NCI-H128 (cell line): Measurements from ENCODE around the gene C16orf74.

Experiments
- DNase-seq: peaks from one replicate; lab custom pipeline; 2025; ENCODE audit not compliant: unreplicated experiment; lab: John Stamatoyannopoulos, UW

C16orf74 gene

DNA sequence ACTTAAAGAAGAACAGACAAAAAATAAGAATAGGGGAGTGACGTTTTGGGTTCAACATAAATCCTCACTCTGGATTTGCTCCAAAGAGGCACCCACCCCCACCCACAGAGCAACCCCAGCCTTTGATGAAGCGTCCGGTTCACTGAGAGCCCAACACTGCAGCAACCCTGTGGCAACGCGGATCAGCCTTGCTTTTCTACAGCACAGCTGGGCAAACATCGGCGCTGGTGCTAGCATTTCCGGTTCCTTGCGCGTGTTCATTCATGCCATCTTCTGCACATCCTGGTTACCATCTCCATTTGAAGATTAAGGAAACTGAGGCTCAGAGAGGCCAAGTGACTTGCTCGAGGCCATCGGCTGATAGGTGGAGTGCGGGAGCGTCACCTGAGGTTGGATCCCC is 53.5 kb downstream of the C16orf74 start:
- DNase-seq: no peak

DNA sequence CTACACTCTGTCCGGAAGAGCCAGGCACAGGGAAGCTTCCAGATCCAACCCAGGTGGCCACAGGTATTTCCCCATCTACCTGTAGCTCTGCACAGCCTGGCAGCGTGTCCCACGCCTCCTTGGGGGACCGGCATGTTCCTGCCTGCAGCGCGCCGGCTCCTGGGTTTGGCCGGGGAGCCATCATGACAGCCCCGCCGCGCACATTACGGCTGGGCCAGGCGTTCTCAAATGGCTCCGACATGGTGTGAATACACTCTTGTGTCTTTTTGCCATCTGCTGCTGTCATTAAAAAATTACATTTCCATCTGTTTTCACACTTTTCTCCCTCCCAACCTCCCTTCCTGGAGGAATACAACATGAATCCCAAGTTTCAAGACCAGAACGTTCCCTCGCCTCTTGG is 54.1 kb downstream of the C16orf74 start:
- no peak for DNase-seq

DNA sequence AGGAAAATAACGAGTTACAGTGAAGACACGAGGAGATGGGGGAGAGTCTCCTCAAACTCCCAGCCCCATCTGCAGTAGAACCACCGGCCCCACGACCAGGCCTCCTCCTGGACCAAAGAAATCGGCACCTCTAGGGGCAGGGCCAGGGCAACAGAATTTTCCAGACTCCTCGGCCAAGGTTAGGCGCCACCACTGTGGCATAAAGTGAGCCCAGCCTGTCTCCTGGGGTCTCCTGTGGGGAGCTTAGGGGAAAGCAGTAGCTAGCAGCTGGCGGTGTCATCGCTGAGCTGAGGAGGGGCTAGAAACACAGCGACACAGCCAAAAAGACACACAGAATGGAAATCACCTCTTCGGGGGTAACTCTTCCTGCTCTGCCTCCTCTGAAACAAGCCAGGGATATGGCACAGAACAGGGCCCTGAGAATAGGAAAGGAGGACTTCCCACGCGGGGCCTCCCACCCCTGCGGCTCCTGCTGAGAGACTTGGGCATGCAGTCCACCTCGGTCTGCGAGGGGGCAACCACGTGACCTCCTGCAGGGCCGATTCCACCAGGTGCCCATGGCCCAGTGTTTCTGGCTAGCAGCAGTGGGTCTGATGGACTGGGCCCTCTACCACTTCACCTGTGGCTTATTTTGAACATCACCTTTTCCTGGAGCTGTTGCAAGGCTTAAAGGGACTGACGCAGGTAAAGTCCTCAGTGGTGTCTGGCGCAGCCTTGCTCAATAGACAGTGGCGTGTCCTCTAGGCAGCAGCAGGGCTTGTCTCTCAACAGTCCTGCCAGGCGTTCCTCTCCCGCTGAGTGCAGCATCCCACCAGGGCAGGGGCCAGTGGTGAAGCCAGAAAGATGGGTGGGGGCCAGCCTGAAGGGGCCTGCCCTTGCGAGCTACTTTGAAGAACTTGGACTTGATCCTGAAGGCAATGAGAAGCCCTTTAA is 55.4 kb downstream of the C16orf74 start:
- no peak for DNase-seq

GRCh38 chr16:85690469-85691064 is 60.3 kb downstream of the C16orf74 start:
- no peak for DNase-seq

DNA sequence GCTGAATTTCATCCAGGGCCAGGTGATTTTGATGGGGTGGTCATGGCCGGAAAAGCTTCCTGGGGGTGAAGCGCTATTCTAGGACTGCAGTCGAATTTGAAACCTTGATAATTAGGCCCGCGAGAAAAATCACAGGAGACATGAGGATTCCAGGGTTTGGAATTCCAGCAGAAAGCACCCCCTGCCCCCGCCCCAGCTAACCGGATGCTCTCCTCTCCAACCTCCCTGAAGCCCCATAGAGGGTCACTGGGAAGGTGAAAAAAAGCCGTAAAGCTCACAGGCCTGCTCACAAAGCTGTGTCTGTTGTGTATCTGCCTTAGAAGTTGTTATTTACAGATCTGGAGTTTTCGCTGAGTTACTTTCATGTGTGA is 61.0 kb downstream of the C16orf74 start:
- DNase-seq: no peak

GRCh38 chr16:85689285-85689949 is 61.5 kb downstream of the C16orf74 start:
- no peak for DNase-seq

- DNase-seq: peak; percentile 24
These were observed 62.2 kb downstream of the C16orf74 start, which contains the start of gene GINS2 for GRCh38 chr16:85688586-85689284. GINS2 (minus strand) TSS chr16:85688954; CDS start chr16:85688898, 56 bp downstream.

DNA sequence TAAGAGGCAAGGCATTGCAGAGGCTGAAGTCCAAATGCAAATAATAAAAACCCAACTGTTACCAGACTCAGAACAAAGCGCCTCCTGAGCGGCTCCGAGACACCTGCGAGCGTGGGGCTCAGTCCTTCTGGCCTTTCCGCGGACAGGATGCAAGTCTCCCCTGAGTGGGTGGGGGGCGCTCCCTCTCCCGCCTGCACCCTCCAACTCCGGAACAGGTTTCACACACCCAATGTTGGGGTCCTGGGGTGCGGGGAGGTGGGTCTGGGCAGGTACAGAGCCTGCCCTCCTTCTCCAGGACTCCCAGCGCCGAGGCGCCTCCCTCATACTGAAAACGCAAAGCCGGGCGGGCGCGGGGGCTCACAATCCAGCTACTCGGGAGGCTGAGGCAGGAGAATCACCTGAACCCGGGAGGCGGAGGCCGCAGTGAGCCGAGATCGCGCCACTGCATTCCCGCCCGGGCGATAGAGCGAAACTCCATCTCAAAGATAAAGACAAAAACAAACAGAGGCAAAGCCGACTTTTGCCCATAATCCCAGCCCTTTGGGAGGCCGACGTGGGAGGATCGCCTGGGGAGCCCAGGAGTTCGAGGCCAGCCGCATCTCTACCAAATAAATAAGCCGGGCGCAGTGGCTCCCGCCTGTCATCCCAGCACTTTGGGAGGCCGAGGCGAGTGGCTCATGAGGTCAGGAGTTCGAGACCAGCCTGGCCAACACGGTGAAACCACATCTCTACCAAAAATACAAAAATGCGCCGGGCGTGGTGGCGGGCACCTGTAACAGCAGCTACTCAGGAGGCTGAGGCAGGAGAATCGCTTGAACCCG is 63.0 kb downstream of the C16orf74 start:
- no peak for DNase-seq

- DNase-seq: no peak
These were observed 63.8 kb downstream of the C16orf74 start for GRCh38 chr16:85686912-85687591.

DNA sequence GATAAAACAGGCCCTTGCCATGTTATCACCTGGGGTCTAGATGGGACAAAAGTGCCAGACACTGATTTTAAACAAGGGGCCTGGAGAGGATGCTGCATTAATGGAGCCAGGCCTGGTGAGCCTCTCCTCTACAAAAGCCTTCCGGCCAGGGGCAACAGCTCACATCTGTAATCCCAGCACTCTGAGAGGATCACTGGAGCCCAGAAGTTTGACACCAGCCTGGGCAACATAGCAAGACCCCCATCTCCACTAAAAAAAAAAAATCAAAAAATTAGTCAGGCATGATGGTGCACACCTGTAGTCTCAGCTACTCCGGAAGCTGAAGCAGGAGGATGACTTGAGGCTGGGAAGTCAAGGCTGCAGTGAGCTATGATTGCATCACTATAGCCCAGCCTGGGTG is 65.6 kb downstream of the C16orf74 start:
- DNase-seq: no peak

DNA sequence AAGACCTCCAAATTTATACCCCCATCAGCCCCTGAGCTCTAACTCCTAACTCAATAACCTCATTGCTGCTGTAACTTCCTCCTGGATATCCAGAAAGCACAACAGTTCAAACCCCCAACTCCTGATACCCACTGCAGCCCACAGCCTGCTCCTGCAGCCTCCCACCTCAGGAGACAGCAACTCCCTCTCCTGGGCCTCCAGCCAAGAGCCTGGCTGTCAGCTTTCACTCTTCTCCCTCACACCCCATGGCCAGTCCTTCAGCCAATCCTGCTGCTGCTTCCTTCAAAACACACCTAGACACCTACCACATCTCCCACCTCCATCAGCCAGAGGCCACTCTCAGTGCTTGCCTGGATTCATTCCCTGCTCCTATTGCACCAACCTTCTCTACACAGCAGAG is 67.5 kb downstream of the C16orf74 start:
- no peak for DNase-seq

- DNase-seq: no peak
These were observed 68.4 kb downstream of the C16orf74 start for GRCh38 chr16:85682516-85682915.

- no peak for DNase-seq
These were observed 69.6 kb downstream of the C16orf74 start for GRCh38 chr16:85681255-85681654.

DNA sequence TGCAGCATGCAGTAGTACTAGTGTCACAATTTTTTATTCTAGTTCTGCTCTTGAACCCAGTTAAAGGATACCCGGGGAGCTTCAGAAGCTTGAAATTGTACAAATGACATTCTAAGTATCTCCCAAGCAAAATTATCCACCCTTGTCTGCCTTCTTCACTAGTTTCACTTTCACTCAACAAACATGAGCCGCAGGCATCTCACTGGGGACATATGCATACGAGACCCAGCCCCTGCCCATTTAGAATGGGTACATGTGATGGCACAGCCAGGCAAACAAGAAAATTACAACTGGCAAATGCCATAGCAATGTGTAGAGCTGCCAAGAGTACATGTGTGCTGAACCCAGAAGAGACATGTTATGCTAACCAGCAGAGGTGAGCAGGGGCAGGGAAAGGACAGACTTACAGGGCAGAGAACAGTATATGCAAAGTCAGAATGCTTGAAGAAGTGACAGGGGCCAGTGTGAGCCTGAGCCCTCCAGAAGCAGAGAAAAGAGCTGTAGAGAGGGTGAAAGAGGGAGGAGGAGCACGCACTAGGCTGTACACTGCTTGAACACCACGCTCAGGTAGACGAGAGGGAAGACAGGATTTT is 70.4 kb downstream of the C16orf74 start:
- no peak for DNase-seq

DNA sequence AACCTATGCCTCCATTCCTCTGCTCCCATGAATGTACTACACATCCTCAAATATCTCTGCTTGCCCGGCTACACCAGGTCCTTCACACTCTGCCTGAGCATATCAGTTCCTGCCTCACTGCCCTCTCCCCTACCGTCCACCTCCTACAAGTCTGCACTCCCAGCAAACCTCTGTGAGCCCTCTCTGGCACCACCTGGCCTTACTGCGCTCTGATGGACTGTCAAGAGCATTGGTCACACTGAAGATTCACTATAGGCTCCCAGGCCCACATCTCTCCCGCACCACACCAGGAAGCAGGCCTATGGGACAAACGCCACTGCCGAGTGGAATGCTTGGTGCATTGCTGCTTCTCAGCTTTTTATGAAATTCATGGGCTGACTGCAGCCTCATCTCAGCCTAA is 71.0 kb downstream of the C16orf74 start:
- DNase-seq: no peak

DNA sequence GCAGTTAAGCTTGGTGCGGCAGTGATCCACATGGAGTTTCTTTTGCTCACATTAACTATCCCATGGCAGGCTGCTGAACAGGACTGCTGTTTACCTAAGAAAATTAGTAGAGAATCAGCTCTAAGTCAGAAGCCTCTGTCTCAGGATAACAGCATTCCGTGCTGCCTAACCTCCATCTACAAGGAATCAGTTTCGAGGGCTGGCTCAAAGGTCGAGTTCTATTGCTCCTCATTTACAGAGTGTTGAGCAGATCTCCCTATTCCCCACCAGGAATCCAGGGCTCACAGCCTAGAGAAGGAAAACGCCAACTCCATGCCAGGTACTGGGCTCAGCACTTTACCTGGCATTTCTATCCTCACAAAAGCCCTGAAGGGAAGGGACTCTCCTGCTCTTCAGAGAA is 72.1 kb downstream of the C16orf74 start:
- no peak for DNase-seq

- DNase-seq: no peak
These were observed 72.9 kb downstream of the C16orf74 start for GRCh38 chr16:85678016-85678415.

GRCh38 chr16:85677383-85677967 is 73.4 kb downstream of the C16orf74 start:
- no peak for DNase-seq

DNA sequence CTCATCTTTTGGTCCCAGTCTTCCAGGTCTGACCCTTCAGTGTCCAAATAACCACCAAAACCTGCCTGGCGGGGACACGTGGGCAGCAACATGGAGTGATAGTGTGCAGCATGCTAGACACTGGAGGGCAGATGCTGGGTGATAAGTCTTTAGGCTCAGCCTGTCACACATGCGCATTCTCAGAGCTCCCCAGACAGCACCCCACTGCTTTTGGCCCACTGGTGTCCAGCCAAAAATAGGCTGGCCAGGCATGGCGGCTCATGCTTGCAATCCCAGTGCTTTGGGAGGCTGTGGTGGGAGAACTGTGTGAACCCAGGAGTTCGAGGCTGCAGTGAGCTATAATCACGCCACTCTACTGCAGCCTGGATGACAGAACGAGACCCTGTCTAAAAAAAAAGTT is 74.4 kb downstream of the C16orf74 start:
- DNase-seq: no peak
